Fibroblast of gingiva (primary cell): ENCODE data around the gene COLEC11.

Experiments used
- DNase-seq: peaks from one replicate; pipeline ENCODE4 v3.0.0-alpha.2; 2011; ENCODE audit warnings: low read depth

The COLEC11 gene

DNA sequence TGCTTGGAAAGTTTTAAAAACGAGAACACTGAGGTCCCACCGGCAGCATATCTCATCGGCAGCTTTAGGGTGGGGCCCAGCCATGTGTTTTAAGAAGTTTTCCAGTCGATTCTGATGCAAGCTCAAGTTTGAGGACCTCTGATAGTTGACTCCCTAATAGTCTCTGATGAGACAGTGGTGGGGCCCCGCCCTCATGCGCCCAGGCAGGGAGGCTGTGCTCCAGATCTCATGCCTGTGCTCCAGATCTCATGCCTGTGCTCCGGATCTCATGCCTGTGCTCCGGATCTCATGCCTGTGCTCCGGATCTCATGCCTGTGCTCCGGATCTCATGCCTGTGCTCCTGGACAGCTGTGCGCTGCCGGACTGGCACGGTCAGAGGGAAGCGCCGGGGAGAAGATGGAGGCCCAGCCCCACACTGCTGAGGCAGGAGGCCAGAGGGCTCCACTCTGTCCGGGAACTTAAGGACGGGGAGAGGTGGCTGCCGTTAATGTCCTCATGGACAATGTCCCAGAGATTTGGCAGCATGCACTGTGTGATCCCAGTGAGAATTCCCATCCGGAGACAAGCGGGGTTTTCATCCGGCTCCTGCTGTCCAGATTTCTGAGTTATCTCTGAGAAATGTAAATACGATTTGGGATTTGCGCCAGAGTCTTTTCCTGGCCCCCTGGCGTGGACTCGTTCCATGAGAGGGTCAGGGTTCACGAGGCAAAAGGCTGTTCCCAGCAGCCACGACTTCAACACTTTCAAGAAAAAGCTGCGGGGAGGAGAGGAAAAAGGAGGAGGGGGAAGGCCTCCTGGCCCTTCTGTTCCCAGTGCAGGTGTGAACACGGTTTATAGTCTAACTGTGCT is 9.4 kb upstream of the COLEC11 start:
- peak; percentile 7 for DNase-seq

DNA sequence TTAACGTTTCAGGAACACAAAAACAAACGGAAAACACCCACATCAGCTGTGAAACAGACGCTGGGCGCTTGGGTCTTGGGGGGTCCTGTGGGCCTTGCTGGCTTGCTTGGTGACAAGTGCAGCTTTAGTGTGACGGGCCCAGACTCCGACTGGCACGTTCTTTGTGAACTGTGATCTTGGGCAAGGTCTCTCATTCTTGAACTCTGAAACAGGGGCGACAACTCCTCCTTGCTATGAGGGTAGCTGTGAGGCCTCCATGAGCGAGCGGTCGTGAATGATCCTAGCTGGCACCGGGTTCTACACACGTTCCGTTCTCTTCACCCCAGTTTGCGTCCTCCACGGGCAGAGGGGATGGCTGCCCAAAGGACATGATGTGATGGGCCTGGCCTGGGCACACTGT is 8.7 kb upstream of the COLEC11 start:
- no peak for DNase-seq

- DNase-seq = no peak
Observed at GRCh38 chr2:3587021-3587420, 7.9 kb upstream of the COLEC11 start.

- no peak for DNase-seq
Observed at GRCh38 chr2:3587432-3587831, 7.5 kb upstream of the COLEC11 start.

GRCh38 chr2:3588084-3588483 is 6.8 kb upstream of the COLEC11 start:
- no peak for DNase-seq

DNA sequence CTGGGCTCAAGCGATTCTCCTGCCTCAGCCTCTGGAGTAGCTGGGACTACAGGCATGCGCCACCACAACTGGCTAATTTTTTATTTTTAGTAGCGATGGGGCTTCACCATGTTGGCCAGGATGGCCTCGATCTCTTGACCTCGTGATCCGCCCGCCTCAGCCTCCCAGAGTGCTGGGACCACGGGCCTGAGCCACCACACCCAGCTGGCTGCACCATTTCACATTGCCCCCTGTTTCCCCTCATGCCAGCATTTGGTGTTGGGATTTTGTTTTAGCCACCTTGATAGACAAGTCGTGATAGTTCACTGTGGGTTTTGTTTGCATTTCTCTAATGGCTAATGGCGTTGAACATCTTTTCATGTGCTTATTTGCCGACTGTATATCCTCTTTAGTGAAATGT is 5.8 kb upstream of the COLEC11 start:
- DNase-seq = no peak

GRCh38 chr2:3595404-3595803 is 492 bp downstream of the COLEC11 start:
- no peak for DNase-seq

GRCh38 chr2:3595985-3596384 is 1.1 kb downstream of the COLEC11 start:
- DNase-seq = no peak

- DNase-seq = no peak
Observed at GRCh38 chr2:3596901-3597417, 2.0 kb downstream of the COLEC11 start.

- DNase-seq = no peak
Observed at GRCh38 chr2:3597567-3597966, 2.7 kb downstream of the COLEC11 start.

DNA sequence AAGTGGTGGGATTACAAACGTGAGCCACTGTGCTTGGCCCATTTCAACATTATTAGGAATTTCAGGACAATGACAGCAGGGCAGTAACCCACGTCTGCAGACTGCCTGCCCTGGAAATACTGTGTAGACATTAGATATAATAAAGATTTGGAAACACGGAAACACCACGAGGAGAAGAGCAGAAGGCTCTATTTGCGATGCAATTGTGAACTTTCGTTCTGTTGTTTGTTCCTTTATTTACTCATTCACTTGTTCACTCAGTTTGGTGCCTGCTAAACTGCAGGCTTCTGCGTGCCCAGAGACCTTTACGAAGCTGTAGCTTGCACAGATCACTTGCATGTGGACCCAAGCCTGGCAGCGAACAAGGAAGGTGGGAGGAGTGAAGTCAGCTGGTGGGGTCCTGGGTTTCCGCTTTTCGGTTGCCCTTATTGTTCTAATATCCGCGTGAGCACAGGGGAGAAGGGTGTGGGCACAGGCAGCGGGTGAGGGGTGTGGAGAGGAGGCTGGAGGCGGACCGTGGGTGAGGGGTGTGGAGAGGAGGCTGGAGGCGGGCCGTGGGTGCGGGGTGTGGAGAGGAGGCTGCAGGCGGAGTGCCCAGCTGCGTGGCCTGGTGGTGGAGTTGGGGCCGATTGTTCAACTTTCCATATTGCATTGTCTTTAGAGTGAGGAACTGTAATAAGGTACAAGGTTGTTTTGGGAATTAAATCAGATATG is 3.4 kb downstream of the COLEC11 start:
- DNase-seq = no peak

- no peak for DNase-seq
Observed at GRCh38 chr2:3598912-3599854, 4.3 kb downstream of the COLEC11 start.

- no peak for DNase-seq
Observed at GRCh38 chr2:3600256-3600855, 5.4 kb downstream of the COLEC11 start.

GRCh38 chr2:3601561-3602271 is 6.8 kb downstream of the COLEC11 start:
- DNase-seq = no peak

- no peak for DNase-seq
Observed at GRCh38 chr2:3602553-3603339, 7.8 kb downstream of the COLEC11 start.

DNA sequence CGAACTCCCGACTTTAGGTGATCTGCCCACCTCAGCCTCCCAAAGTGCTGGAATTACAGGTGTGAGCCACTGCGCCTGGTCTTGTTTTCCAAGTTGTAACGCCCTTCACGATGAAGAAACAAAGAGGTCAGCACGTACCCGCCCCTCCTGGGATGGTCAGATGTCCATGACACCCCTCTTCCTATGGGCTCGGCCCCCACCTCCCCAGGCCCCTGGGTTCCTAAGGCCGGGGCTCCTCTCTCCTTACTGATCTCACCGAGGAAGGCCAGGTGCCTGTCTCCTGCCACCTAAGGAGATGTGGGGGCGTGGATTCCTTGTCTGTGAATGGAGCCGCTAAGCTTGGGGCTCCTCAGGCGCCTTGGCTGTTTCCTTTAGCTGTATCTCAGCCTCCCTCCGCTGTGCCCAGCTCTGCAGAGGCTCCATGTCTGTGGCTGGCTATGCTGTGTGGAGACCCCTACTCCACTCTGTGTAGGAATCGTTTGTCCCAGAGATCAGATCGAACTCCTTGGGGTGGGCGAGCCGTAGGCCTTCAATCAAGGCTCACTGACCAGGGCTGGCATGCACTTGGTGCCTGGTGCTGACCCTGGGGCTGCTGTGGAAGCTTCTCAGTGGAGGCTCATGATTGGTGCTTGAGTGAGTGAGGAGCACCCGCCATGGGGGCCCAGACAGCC is 8.8 kb downstream of the COLEC11 start:
- no peak for DNase-seq

DNA sequence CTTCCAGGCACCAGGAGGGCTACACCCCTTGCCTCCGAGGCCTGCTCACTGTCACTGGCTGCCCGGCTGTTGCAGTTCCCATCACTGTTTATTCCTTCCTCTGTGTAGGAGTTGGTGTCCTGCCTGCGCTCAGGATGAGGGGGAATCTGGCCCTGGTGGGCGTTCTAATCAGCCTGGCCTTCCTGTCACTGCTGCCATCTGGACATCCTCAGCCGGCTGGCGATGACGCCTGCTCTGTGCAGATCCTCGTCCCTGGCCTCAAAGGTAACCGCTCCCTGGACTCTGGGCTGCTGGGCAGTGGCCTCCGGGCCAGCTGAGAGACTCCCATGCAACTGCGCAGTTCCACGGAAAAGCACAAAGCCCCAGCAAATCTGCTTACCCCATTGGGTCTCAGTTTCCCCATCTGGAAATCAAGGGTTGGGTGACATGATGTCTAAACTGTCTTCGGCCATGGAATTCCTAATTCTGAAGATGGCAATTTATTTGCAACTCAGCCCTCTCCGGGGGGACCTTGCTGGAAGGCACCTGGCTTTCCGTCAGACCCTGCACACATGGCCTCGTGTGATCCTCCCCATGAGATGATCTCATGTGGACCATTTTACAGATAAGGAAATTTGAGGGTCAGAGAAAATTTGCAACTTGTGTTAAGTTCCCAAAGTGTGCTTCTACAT is 9.4 kb downstream of the COLEC11 start:
- no peak for DNase-seq

DNA sequence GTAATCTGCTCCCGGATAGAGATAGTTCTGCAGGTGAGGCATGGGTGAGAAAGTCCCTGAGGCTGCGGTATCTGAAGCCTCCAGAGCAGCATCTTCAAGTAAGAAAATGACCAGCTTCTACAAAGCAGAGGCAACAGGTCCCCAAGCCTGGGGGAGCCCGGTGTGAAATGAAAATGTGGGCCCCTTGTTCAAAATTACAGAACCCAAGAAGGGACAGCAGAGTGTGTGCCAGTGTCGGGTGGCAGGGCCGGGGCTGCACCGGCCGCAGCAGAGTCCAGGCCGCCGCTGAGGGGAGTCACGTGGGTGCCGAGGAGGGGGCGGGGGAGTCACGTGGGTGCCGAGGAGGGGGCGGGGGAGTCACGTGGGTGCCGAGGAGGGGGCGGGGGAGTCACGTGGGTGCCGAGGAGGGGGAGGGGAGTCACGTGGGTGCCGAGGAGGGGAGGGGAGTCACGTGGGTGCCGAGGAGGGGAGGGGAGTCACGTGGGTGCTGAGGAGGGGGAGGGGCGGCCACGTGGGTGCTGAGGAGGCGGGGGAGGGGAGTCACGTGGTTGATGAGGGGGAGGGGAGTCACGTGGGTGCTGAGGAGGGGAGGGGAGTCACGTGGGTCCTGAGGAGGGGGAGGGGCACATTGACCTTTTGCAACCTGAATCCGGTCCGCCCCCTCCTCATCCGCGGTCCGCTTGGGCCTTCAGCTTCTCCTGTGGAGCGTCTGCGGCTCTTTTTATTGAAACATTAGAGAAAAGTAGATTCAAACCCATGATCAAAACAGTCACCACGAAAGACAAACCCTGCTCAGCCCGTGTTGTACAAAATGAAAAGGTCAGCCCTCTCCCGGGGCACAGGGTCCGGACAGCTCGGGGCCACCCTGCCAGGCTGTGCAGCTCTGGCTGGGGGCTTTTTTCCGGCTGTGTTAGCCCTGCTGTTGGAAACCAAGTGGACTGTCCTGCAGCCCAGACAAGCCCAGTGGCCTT is 10.4 kb downstream of the COLEC11 start:
- no peak for DNase-seq
